IMR-90 (cell line): ENCODE data around the gene EIF1AX. TPM values are rescaled to one million over a fixed set of nuclear protein-coding genes. Genes with fewer than 3 reads are reported as not detected.

Source experiments
- ATAC-seq: fragments of 200-7000 bp; cut with Tn5 transposase; 2 replicates; pipeline ENCODE4 v1.9.1; 2020; ENCODE audit warnings: low read depth, mild to moderate bottlenecking, moderate library complexity
- BruUV-seq: library from RNA; stranded (reverse); fragments of 400-500 nt; replicated peaks from 2 replicates; lab custom pipeline; 2021; lab: Mats Ljungman, UMichigan
- CTCF ChIA-PET: fragments of 300-600 bp; formaldehyde crosslinking; extraction: SDS; loops from one replicate; lab custom pipeline; 2021; ENCODE audit warnings: antibody characterized with exemption; lab: Yijun Ruan, JAX
- POLR2A ChIA-PET: fragments of 300-600 bp; sonication (Branson Sonifier 250); formaldehyde crosslinking; loops from one replicate; lab custom pipeline; 2022; ENCODE audit warnings: antibody characterized with exemption; ENCODE audit not compliant: unreplicated experiment; lab: Charles Lee
- DNase-seq: peaks from one replicate; pipeline ENCODE4 v3.0.0; 2013
- H2AFZ ChIP-seq: replicated peaks from 2 replicates; pipeline ENCODE3; 2013; ENCODE audit warnings: low read length, mild to moderate bottlenecking; ENCODE audit not compliant: poor library complexity
- H2AK5ac ChIP-seq: 2 replicates; pipeline ENCODE4 v1.6.1; 2013; ENCODE audit warnings: low read depth, low read length, inconsistent platforms
- H2AK9ac ChIP-seq: replicated peaks from 2 replicates; pipeline ENCODE3; 2013; ENCODE audit warnings: mild to moderate bottlenecking, low read depth, low read length, moderate library complexity; ENCODE audit not compliant: poor library complexity
- H2BK120ac ChIP-seq: 2 replicates; pipeline ENCODE4 v1.6.1; 2013; ENCODE audit warnings: low read depth, low read length, inconsistent platforms
- H2BK15ac ChIP-seq: 3 replicates; pipeline ENCODE4 v1.6.1; 2013; ENCODE audit warnings: low read depth, low read length, inconsistent platforms
- H2BK20ac ChIP-seq: 2 replicates; pipeline ENCODE4 v1.6.1; 2013; ENCODE audit warnings: low read depth, mild to moderate bottlenecking, inconsistent platforms, low read length, moderate library complexity
- H2BK5ac ChIP-seq: 2 replicates; pipeline ENCODE4 v1.6.1; 2013; ENCODE audit warnings: mild to moderate bottlenecking, low read depth, low read length, inconsistent platforms; ENCODE audit not compliant: poor library complexity, severe bottlenecking
- H3K14ac ChIP-seq: replicated peaks from 2 replicates; pipeline ENCODE4 v1.6.1; 2013; ENCODE audit warnings: low read depth, low read length, inconsistent platforms
- H3K18ac ChIP-seq: 2 replicates; pipeline ENCODE4 v1.6.1; 2013; ENCODE audit warnings: low read depth, low read length, control low read depth
- H3K23ac ChIP-seq: 2 replicates; pipeline ENCODE4 v1.6.1; 2013; ENCODE audit warnings: low read depth, low read length, inconsistent platforms
- H3K27ac ChIP-seq: 2 replicates; pipeline ENCODE4 v1.5.1; 2013; ENCODE audit warnings: mild to moderate bottlenecking, control low read depth, low read length; ENCODE audit not compliant: insufficient read depth
- H3K27me3 ChIP-seq: 2 replicates; pipeline ENCODE4 v1.6.1; 2013; ENCODE audit warnings: low read length; ENCODE audit not compliant: control insufficient read depth, insufficient read depth
- H3K36me3 ChIP-seq: 2 replicates; pipeline ENCODE4 v1.6.1; 2013; ENCODE audit warnings: low read length, mixed read lengths; ENCODE audit not compliant: control insufficient read depth, insufficient read depth
- H3K4ac ChIP-seq: 2 replicates; pipeline ENCODE4 v1.6.1; 2013; ENCODE audit warnings: low read depth, low read length, inconsistent platforms
- H3K4me1 ChIP-seq: 2 replicates; pipeline ENCODE4 v1.6.1; 2013; ENCODE audit warnings: low read length, mixed read lengths; ENCODE audit not compliant: control insufficient read depth, insufficient read depth
- H3K4me2 ChIP-seq: 2 replicates; pipeline ENCODE4 v1.6.1; 2013; ENCODE audit warnings: low read depth, mild to moderate bottlenecking, control low read depth, low read length, moderate library complexity
- H3K4me3 ChIP-seq: 2 replicates; pipeline ENCODE4 v1.5.1; 2013; ENCODE audit warnings: low read depth, mild to moderate bottlenecking, control low read depth, low read length, moderate library complexity; ENCODE audit not compliant: insufficient read depth
- H3K56ac ChIP-seq: 2 replicates; pipeline ENCODE4 v1.6.1; 2013; ENCODE audit warnings: low read length, inconsistent platforms; ENCODE audit not compliant: insufficient read depth; ENCODE audit errors: extremely low read depth
- H3K79me1 ChIP-seq, 2 experiments: 2 replicates each; pipeline ENCODE4 v1.6.1; 2013; ENCODE audit warnings: low read length in 2 of 2, inconsistent platforms in 1 of 2, low read depth in 1 of 2
- H3K9ac ChIP-seq: 2 replicates; pipeline ENCODE4 v1.6.1; 2013; ENCODE audit warnings: low read depth, low read length, control low read depth
- H3K9me1 ChIP-seq: 2 replicates; pipeline ENCODE4 v1.6.1; 2013; ENCODE audit warnings: low read length, inconsistent platforms; ENCODE audit not compliant: insufficient read depth
- H3K9me3 ChIP-seq: 2 replicates; pipeline ENCODE4 v1.6.1; 2013; ENCODE audit warnings: low read length; ENCODE audit not compliant: control insufficient read depth, insufficient read depth
- H4K20me1 ChIP-seq: 2 replicates; pipeline ENCODE4 v1.6.1; 2013; ENCODE audit warnings: low read length, inconsistent platforms; ENCODE audit not compliant: insufficient read depth
- H4K5ac ChIP-seq: 2 replicates; pipeline ENCODE4 v1.6.1; 2013; ENCODE audit warnings: mild to moderate bottlenecking, low read depth, low read length, control low read depth
- H4K8ac ChIP-seq, 2 experiments: 2 replicates each; pipeline ENCODE4 v1.6.1; 2013; ENCODE audit warnings: low read depth in 2 of 2, low read length in 2 of 2, control low read depth in 1 of 2, inconsistent platforms in 1 of 2
- H4K91ac ChIP-seq: 2 replicates; pipeline ENCODE4 v1.6.1; 2013; ENCODE audit warnings: low read depth, low read length, inconsistent platforms; ENCODE audit not compliant: insufficient read depth
- BHLHE40 ChIP-seq: fragments of 150-350 bp; IDR thresholded peaks from 2 replicates; pipeline ENCODE4 v1.6.1; 2016; ENCODE audit warnings: mild to moderate bottlenecking, low read depth, low read length
- CEBPB ChIP-seq: IDR thresholded peaks from 2 replicates; pipeline ENCODE4 v1.6.1; 2012; ENCODE audit warnings: low read depth, low read length, improper control_type of control experiment
- CHD1 ChIP-seq: IDR thresholded peaks from 2 replicates; pipeline ENCODE4 v1.6.1; 2012; ENCODE audit warnings: low read depth, low read length, improper control_type of control experiment
- FOS ChIP-seq: fragments of 150-350 bp; IDR thresholded peaks from 2 replicates; pipeline ENCODE4 v1.6.1; 2016; ENCODE audit warnings: low read depth, low read length
- MAFK ChIP-seq: IDR thresholded peaks from 2 replicates; pipeline ENCODE4 v1.6.1; 2012; ENCODE audit warnings: low read depth, low read length, improper control_type of control experiment
- MAZ ChIP-seq: IDR thresholded peaks from 2 replicates; pipeline ENCODE4 v1.6.1; 2012; ENCODE audit warnings: low read depth, mild to moderate bottlenecking, low read length, improper control_type of control experiment, moderate library complexity, borderline replicate concordance
- MXI1 ChIP-seq: IDR thresholded peaks from 2 replicates; pipeline ENCODE4 v1.6.1; 2012; ENCODE audit warnings: low read depth, mild to moderate bottlenecking, low read length, moderate library complexity, borderline replicate concordance
- NFE2L2 ChIP-seq: fragments of 150-350 bp; IDR thresholded peaks from 2 replicates; pipeline ENCODE4 v1.6.1; 2016; ENCODE audit warnings: low read depth, mild to moderate bottlenecking, low read length
- POLR2A ChIP-seq: IDR thresholded peaks from 2 replicates; pipeline ENCODE4 v1.6.1; 2012; ENCODE audit warnings: mild to moderate bottlenecking, low read depth, low read length
- RAD21 ChIP-seq: IDR thresholded peaks from 2 replicates; pipeline ENCODE4 v1.6.1; 2012; ENCODE audit warnings: low read length, improper control_type of control experiment
- RCOR1 ChIP-seq: IDR thresholded peaks from 2 replicates; pipeline ENCODE4 v1.6.1; 2012; ENCODE audit warnings: mild to moderate bottlenecking, low read length, improper control_type of control experiment; ENCODE audit not compliant: insufficient replicate concordance
- RFX5 ChIP-seq: IDR thresholded peaks from 2 replicates; pipeline ENCODE4 v1.8.0; 2012; ENCODE audit warnings: low read depth, mild to moderate bottlenecking, low read length, moderate library complexity
- SMC3 ChIP-seq: fragments of 150-350 bp; IDR thresholded peaks from 2 replicates; pipeline ENCODE4 v1.6.1; 2016; ENCODE audit warnings: low read depth, mild to moderate bottlenecking, antibody characterized with exemption, low read length, moderate library complexity
- WGBS, 2 experiments: methylation state at CpG; one replicate each; pipeline versions ENCODE4 v1.1.5 to v1.1.7; 2013; ENCODE audit warnings: missing lambda C conversion rate in 2 of 2; ENCODE audit not compliant: insufficient read length in 1 of 2; ENCODE audit errors: extremely low coverage in 2 of 2; 5-methylcytosine and 5-hydroxymethylcytosine counted together
- dilution Hi-C: fragments of 300-500 bp; cut with HindIII; formaldehyde crosslinking; loops from one replicate; pipeline ENCODE4 v1.14.3; 2018; ENCODE audit warnings: low sequenced_read_pairs; ENCODE audit not compliant: unreplicated experiment
- in situ Hi-C: fragments of 300-500 bp; cut with MboI; formaldehyde crosslinking; loops from 3 replicates; pipeline ENCODE4 v1.14.3; 2019; ENCODE audit warnings: low sequenced_read_pairs, inconsistent platforms, mixed read lengths
- intact Hi-C: fragments of 100-400 bp; cut with micrococcal nuclease; formaldehyde crosslinking; loops from 2 replicates; pipeline ENCODE4 v1.10.0; 2022
- polyA plus RNA-seq, 3 experiments: library from polyadenylated mRNA; depleted of rRNA; stranded (reverse); fragments of >200 nt; gene quantifications; 2 replicates each; pipeline ENCODE4 v1.2.3, GENCODE V29; 2012; ENCODE audit warnings: low replicate concordance in 1 of 3
- total RNA-seq: library from RNA; depleted of rRNA; stranded (reverse); fragments of >200 nt; gene quantifications from 2 replicates; pipeline ENCODE4 v1.2.3, GENCODE V29; 2012
- TF ChIP-seq, protein P1 (sequence below): fragments of 150-350 bp; IDR thresholded peaks from 2 replicates; pipeline ENCODE4 v1.6.1; 2016; ENCODE audit warnings: low read depth, mild to moderate bottlenecking, low read length, moderate library complexity, borderline replicate concordance
- TF ChIP-seq, protein P2 (sequence below): fragments of 150-350 bp; IDR thresholded peaks from 2 replicates; pipeline ENCODE4 v1.6.1; 2017; ENCODE audit warnings: mild to moderate bottlenecking, antibody characterized with exemption, low read length, low read depth
- TF ChIP-seq, protein P3 (sequence below): conservative IDR thresholded peaks from 2 replicates; pipeline ENCODE4 v1.5.1; 2012; ENCODE audit warnings: mild to moderate bottlenecking, low read depth, low read length, improper control_type of control experiment

The EIF1AX gene
- total and polyA plus RNA-seq, 2 of the 4 experiments (the other 2 are of a cell fraction) = 12.2 to 44.5 TPM

DNA sequence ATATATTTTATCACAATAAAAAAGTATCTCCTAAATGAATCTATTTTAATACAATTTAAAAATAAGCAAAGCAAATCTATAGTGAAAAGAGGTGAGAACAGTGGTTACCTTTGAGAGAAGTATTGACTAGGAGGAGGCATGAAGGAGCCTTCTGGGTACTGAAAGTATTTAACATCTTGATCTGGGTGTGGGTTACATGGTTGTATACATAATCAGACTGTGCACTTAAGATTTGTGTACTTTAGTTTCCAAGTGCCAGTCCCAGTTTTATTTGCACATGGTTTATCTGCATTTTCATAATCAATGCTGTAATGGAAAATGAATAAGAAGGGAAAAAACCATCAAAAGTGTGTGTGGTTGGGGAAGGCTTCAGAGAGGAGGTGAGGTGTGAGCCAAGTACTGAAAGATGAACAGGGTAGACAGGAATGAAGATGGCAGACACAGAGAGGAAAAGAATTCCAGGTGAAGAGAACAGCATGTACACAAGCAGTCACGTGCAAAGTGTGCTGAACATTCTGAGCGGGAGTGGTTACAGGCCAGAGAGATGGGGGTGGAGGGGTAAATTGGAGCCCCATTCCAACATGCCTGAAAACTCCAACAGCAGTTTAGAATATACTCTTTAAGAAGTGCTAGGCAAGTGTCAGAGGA lies 39.6 kb downstream of the EIF1AX start:
- no peak overlapping the region for H3K14ac ChIP-seq
- TF ChIP-seq, protein P1, sequence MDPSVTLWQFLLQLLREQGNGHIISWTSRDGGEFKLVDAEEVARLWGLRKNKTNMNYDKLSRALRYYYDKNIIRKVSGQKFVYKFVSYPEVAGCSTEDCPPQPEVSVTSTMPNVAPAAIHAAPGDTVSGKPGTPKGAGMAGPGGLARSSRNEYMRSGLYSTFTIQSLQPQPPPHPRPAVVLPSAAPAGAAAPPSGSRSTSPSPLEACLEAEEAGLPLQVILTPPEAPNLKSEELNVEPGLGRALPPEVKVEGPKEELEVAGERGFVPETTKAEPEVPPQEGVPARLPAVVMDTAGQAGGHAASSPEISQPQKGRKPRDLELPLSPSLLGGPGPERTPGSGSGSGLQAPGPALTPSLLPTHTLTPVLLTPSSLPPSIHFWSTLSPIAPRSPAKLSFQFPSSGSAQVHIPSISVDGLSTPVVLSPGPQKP = no peak
- TF ChIP-seq MAZ = no peak
- TF ChIP-seq RCOR1 = no peak
- no peak for TF ChIP-seq NFE2L2
- TF ChIP-seq, protein P2, sequence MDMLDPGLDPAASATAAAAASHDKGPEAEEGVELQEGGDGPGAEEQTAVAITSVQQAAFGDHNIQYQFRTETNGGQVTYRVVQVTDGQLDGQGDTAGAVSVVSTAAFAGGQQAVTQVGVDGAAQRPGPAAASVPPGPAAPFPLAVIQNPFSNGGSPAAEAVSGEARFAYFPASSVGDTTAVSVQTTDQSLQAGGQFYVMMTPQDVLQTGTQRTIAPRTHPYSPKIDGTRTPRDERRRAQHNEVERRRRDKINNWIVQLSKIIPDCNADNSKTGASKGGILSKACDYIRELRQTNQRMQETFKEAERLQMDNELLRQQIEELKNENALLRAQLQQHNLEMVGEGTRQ = no peak
- no peak for TF ChIP-seq RFX5
- no peak for TF ChIP-seq CHD1
- no peak for TF ChIP-seq RAD21
- no peak for TF ChIP-seq CEBPB
- TF ChIP-seq FOS = no peak
- TF ChIP-seq, protein P3, sequence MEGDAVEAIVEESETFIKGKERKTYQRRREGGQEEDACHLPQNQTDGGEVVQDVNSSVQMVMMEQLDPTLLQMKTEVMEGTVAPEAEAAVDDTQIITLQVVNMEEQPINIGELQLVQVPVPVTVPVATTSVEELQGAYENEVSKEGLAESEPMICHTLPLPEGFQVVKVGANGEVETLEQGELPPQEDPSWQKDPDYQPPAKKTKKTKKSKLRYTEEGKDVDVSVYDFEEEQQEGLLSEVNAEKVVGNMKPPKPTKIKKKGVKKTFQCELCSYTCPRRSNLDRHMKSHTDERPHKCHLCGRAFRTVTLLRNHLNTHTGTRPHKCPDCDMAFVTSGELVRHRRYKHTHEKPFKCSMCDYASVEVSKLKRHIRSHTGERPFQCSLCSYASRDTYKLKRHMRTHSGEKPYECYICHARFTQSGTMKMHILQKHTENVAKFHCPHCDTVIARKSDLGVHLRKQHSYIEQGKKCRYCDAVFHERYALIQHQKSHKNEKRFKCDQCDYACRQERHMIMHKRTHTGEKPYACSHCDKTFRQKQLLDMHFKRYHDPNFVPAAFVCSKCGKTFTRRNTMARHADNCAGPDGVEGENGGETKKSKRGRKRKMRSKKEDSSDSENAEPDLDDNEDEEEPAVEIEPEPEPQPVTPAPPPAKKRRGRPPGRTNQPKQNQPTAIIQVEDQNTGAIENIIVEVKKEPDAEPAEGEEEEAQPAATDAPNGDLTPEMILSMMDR = no peak
- TF ChIP-seq MAFK = no peak
- no peak for TF ChIP-seq MXI1
- TF ChIP-seq BHLHE40 = no peak
- TF ChIP-seq SMC3 = no peak
- no peak for TF ChIP-seq POLR2A
- H3K9ac ChIP-seq = no peak overlapping the region
- no peak overlapping the region for H4K91ac ChIP-seq
- H3K36me3 ChIP-seq = no peaks in the 10 kb centered on the region
- ChIA-PET CTCF (no interaction called here), POLR2A (no interaction called here)
- no peak overlapping the region for H2AFZ ChIP-seq
- H3K4ac ChIP-seq = no peak overlapping the region
- H3K18ac ChIP-seq = no peak overlapping the region
- H3K56ac ChIP-seq = no peak overlapping the region
- no peak overlapping the region for H3K4me3 ChIP-seq
- H3K23ac ChIP-seq = no peak overlapping the region
- WGBS, 2 experiments = no CpG with 5 or more reads among the region's 2 CpGs
- no peak overlapping the region for H4K8ac ChIP-seq
- H2AK5ac ChIP-seq = no peak overlapping the region
- peaks cover 26% of the 10 kb centered on the region for H3K27me3 ChIP-seq
- intact Hi-C loops (no loop called here), dilution Hi-C loops (no loop called here), in situ Hi-C loops (loop anchor here (25.0 kb wide), 2 partner anchors 515 to 1715 kb away; no protein-coding TSS in a partner anchor)
- H3K27ac ChIP-seq = no peak overlapping the region
- H4K20me1 ChIP-seq = no peaks in the 10 kb centered on the region
- no peak overlapping the region for H2BK5ac ChIP-seq
- H3K4me2 ChIP-seq = no peak overlapping the region
- H3K9me3 ChIP-seq = no peaks in the 10 kb centered on the region
- no peak overlapping the region for H2BK20ac ChIP-seq
- H2BK120ac ChIP-seq = no peak overlapping the region
- BruUV-seq = no TSS peak
- no peaks in the 10 kb centered on the region for H3K4me1 ChIP-seq
- no peak for ATAC-seq
- no peaks in the 10 kb centered on the region for H3K9me1 ChIP-seq
- no peak for DNase-seq
- H2BK15ac ChIP-seq = no peak overlapping the region
- H4K5ac ChIP-seq = no peak overlapping the region
- no peak overlapping the region for H2AK9ac ChIP-seq
- no peaks in the 10 kb centered on the region for H3K79me1 ChIP-seq
